Measurements from ENCODE around the gene WBP1L.
"Not testable (repeated sequence)": the region's sequence is repeated elsewhere in the genome, so short reads cannot be mapped to it uniquely, and the experiment has no call there.

Gene WBP1L

DNA sequence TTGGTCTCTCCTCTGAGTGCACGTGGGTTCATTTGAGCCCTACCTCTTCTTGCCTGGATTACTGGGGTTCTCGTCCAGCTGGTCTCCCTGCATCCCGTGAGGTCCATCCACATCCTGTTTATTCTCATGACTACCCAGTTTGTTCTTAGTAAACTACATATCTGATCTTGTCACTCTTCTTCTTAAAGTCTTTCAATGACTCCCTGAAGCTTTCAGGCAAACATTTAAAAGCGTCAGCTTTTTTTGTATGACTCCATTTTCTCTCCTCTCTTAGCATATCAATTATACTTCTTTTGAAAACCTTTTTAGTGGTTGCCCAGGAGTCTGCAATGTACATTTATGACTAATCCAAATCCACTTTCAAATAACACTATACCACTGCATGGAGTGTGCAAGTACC lies 21.8 kb upstream of the WBP1L start:
- no peak for DNase-seq (ENCODE audit: low read depth in 2 of 2, low spot score in 1 of 2)

- no peak for DNase-seq (ENCODE audit: low read depth in 2 of 2, low spot score in 1 of 2)
These were observed 19.8 kb upstream of the WBP1L start for GRCh38 chr10:102723989-102724388.

GRCh38 chr10:102726274-102726673 lies 17.5 kb upstream of the WBP1L start:
- DNase-seq (ENCODE audit: low read depth in 2 of 2, low spot score in 1 of 2), result no peak

DNA sequence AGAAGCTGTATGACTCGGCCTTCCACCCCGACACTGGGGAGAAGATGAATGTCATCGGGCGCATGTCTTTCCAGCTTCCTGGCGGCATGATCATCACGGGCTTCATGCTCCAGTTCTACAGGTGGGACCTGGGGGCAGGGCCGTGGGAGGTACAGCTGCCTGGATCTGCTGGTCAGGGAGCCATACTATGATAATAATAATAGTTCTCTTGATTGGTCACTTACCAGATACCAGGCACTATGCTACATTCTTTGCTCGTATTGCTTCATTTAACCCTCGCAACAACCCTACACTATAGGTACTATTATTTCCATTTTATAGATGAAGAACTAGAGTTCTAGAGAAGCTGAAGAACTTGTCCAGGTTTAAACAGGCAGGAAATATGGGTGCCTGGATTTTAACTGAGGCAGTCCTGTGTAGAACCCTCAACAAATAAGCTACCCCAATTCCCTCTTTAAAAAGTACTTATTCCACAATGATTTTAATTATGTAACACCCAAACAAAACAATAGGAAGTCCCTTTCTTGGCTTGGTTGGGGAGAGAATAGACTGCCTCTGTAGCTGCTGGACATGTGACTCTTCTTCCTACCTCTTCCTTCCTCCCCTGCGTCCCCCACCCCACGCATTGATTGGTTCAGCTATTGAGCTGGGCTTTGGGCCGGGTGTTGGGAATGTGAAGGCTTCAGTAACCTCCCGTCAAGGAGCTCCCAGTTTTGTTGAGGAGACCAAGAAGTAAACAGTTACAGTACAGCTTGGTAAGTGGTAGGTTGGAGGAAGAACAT lies 16.5 kb upstream of the WBP1L start:
- no peak for DNase-seq (ENCODE audit: low read depth in 2 of 2, low spot score in 1 of 2)

DNA sequence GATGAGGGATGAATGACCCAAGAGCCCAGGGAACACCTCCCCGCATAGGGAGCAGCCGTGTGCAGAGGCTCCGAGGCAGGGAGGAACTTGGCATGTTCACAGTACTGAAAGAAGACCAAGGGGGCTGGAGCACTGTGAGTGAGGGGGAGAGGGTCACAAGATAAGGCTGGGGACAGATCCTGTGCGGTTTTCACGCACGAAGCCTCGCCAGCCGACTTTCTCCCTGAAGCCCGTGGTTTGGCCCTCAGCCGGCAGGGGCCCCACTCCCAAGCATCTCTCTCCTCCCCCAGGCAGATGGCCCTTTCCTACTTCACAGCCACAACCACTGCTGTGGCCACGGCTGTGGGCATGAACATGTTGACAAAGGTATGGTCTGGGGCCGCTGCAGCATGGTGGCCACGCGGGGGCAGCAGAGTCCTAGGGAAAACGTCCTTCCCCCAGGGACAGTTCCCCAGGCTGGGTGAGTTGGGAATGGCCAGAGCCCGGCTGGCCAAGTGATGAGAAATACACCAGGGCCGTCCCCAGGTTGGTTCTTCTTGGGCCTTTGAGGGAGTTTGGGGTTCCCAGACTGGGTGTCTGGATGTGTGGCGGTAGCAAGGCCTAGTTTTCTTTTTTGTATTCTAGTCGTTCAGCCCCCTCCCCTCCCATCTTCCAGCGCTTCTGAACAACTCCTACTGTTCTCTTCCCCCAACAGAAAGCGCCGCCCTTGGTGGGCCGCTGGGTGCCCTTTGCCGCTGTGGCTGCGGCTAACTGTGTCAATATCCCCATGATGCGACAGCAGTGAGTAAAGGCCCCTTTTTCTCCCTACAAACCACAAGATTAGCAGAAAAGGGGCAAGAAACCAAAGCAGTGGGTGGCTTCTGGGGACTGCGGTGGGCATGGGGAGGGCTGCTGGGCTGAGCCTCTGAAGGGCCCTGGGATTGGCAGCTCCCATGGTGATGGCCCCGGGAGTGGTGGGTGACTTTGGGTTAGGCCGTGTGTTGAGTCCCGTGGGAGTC lies 14.4 kb upstream of the WBP1L start:
- DNase-seq (ENCODE audit: low read depth in 2 of 2, low spot score in 1 of 2), result no peak

DNA sequence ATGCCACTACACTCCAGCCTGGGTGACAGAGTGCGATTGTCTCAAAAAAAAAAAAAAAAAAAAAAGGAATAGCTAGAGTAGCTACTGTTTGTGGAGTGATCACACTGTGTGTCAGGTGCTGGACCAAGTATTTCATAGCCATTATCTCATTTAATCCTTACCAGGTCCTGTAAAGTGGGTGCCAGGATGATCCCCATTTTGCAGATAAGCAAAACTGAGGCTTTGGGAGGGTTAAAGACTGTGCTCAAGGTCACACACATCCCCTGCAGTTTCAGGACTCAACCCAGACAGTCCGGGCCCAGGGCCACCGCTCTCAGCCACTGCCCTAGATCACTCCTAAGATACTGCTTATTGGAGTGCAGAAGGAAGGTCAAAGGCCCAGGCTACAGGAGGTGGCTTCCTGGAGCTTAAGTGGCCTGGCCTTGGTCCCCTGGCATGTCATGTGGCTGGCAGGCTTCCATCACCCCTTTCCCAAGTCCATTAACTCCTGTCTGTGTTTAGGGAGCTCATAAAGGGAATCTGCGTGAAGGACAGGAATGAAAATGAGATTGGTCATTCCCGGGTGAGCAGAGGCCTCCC lies 12.4 kb upstream of the WBP1L start:
- DNase-seq (ENCODE audit: low read depth in 2 of 2, low spot score in 1 of 2), result no peak

- DNase-seq (ENCODE audit: low read depth in 2 of 2, low spot score in 1 of 2), result no peak
These were observed 11.1 kb upstream of the WBP1L start for GRCh38 chr10:102732661-102733060.

DNA sequence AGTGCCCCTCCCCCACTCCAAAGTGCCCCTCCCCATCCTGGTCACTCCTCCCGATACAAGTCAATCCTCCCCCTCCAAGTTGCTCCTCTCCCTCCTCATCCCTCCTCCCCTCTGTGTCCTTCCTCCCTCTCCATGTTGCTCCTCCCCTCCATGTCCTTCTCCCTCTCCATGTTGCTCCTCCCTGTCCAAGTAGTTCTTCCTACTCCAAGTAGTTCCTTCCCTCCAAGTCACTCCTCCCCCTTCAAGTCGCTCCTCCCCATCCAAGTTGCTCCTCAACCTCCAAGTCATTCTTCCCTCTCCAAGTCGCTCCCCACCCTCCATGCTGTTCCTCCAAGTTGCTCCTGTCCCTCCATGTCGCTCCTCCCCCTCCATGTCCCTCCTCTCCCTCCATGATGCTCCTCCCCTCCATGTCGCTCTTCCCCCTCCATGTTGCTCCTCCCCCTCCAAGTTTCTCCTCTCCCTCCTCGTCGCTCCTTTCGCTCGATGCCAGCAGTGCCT lies 8.6 kb upstream of the WBP1L start:
- DNase-seq (ENCODE audit: low read depth in 2 of 2, low spot score in 1 of 2), result no peak

- DNase-seq (ENCODE audit: low read depth in 2 of 2, low spot score in 1 of 2), result no peak
These were observed 5.0 kb upstream of the WBP1L start for GRCh38 chr10:102738692-102739121.

- DNase-seq (ENCODE audit: low read depth in 2 of 2, low spot score in 1 of 2), result no peak
These were observed 3.5 kb upstream of the WBP1L start for GRCh38 chr10:102740229-102740628.

GRCh38 chr10:102741726-102742237 lies 2.0 kb upstream of the WBP1L start:
- DNase-seq (ENCODE audit: low read depth in 2 of 2, low spot score in 1 of 2), result no peak

GRCh38 chr10:102742313-102742712 lies 1.4 kb upstream of the WBP1L start:
- DNase-seq (ENCODE audit: low read depth in 2 of 2, low spot score in 1 of 2), result not testable (repeated sequence)

DNA sequence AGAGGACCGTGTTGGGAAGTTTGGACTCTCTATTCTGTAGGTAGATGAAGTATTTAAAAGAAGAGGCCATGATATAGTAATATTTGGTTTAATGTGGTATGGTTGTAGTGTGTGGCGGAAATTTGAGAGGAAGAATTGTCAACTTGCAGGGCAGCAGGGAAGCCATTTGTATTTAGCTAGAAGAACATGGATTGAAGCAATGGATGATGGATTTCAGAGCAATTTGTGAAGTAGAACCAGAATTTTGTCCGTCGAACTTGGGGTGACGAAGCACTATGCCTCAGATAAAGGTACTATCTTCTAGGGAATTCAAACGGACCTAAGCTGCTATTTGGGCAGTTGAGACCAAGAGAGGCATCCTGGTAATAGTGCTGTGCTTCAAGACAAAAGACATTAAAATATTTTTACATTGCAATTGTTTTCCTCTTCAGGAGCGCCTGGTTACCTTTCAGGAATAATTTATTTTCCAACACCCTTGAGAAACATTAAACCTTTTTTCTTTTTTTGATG lies 615 bp upstream of the WBP1L start:
- DNase-seq (ENCODE audit: low read depth in 2 of 2, low spot score in 1 of 2), result no peak

GRCh38 chr10:102744374-102745051 lies 765 bp downstream of the WBP1L start:
- no peak for DNase-seq (ENCODE audit: low read depth in 2 of 2, low spot score in 1 of 2)

DNA sequence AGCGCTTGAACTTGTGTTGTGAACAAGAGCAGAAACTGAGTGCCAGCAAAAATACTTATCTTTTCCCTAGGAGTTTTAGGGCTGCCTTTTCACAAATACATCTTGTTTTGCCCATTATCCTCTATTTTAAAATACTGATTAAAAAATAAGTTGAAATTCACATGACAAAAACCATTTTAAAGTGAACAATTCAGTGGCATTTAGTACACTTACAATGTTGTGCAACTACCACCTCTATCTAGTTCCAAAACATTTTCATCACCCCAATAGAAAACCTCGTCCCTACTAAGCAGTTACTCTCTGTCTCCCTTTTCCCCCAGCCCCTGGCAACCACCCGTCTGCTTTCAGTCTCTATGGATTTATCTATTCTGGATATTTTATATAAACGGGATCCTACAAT lies 1.4 kb downstream of the WBP1L start:
- no peak for DNase-seq (ENCODE audit: low read depth in 2 of 2, low spot score in 1 of 2)

GRCh38 chr10:102752266-102752930 lies 8.7 kb downstream of the WBP1L start:
- DNase-seq (ENCODE audit: low read depth in 2 of 2, low spot score in 1 of 2), result no peak

- no peak for DNase-seq (ENCODE audit: low read depth in 2 of 2, low spot score in 1 of 2)
These were observed 9.4 kb downstream of the WBP1L start for GRCh38 chr10:102752934-102753664.

- DNase-seq (ENCODE audit: low read depth in 2 of 2, low spot score in 1 of 2), result no peak
These were observed 10.0 kb downstream of the WBP1L start for GRCh38 chr10:102753718-102754117.

GRCh38 chr10:102757323-102757722 lies 13.6 kb downstream of the WBP1L start:
- DNase-seq (ENCODE audit: low read depth in 2 of 2, low spot score in 1 of 2), result no peak
